HG02642 (cell line): ENCODE measurements around the gene SLC6A5.
A peak's percentile ranks its signal among the peaks of the same experiment; 100 is the strongest.

Experiments
- ATAC-seq: cut with Tn5 transposase; IDR thresholded peaks from one replicate; pipeline ENCODE4 v1.9.1; 2021; ENCODE audit warnings: mild to moderate bottlenecking; ENCODE audit not compliant: unreplicated experiment, poor library complexity

The SLC6A5 gene

GRCh38 chr11:20596205-20597153 is 2.9 kb upstream of the SLC6A5 start:
- ATAC-seq = no peak

GRCh38 chr11:20597154-20597679 is 2.2 kb upstream of the SLC6A5 start:
- no peak for ATAC-seq

- no peak for ATAC-seq
These were observed 1.5 kb upstream of the SLC6A5 start for GRCh38 chr11:20597680-20598484.

GRCh38 chr11:20598492-20598891 is 916 bp upstream of the SLC6A5 start:
- no peak for ATAC-seq

- ATAC-seq = no peak
These were observed 575 bp downstream of the SLC6A5 start for GRCh38 chr11:20600020-20600346.

GRCh38 chr11:20600551-20600950 is 1.1 kb downstream of the SLC6A5 start:
- no peak for ATAC-seq

GRCh38 chr11:20601221-20601914 is 2.0 kb downstream of the SLC6A5 start:
- no peak for ATAC-seq

GRCh38 chr11:20604295-20604803 is 4.9 kb downstream of the SLC6A5 start:
- ATAC-seq = no peak

GRCh38 chr11:20604864-20605601 is 5.6 kb downstream of the SLC6A5 start:
- no peak for ATAC-seq

- ATAC-seq = no peak
These were observed 6.2 kb downstream of the SLC6A5 start for GRCh38 chr11:20605602-20606091.

- ATAC-seq = no peak
These were observed 9.5 kb downstream of the SLC6A5 start for GRCh38 chr11:20608934-20609333.

- peak; percentile 99 for ATAC-seq
These were observed 10.6 kb downstream of the SLC6A5 start for GRCh38 chr11:20609727-20610707.

GRCh38 chr11:20610825-20611224 is 11.4 kb downstream of the SLC6A5 start:
- ATAC-seq = no peak

- ATAC-seq = no peak
These were observed 12.0 kb downstream of the SLC6A5 start for GRCh38 chr11:20611445-20611844.

GRCh38 chr11:20611892-20612291 is 12.5 kb downstream of the SLC6A5 start:
- ATAC-seq = no peak

- ATAC-seq = no peak
These were observed 13.0 kb downstream of the SLC6A5 start for GRCh38 chr11:20612416-20612815.

- no peak for ATAC-seq
These were observed 17.5 kb downstream of the SLC6A5 start for GRCh38 chr11:20616920-20617319.

- ATAC-seq = no peak
These were observed 18.1 kb downstream of the SLC6A5 start for GRCh38 chr11:20617346-20618005.
